ENCODE measurements around the gene ACBD3. TPM values are rescaled to one million over a fixed set of nuclear protein-coding genes. Genes with fewer than 3 reads are reported as not detected.

Gene ACBD3
- total and polyA plus RNA-seq, 2 of the 8 experiments (the other 6 are each of a cell fraction or from before 2014, with no cell fraction given) = 8.4 to 29.4 TPM

- TF ChIP-seq HDAC6 (IDR thresholded peaks at IDR 0.05; ENCODE audit: low read depth, low read length) (no peak), POLR2AphosphoS5 (IDR thresholded peaks at IDR 0.05; ENCODE audit: low read depth, low read length) (no peak), CTCF (IDR thresholded peaks at IDR 0.05; ENCODE audit: control extremely low read depth in 1 of 3, insufficient read depth in 1 of 3, low read depth in 1 of 3, low read length in 3 of 3) (no peak), YY1 (IDR thresholded peaks at IDR 0.05; ENCODE audit: low read depth, low read length) (no peak), SIRT6 (IDR thresholded peaks at IDR 0.05; ENCODE audit: low read length) (no peak), POLR2A (IDR thresholded peaks at IDR 0.05; ENCODE audit: control extremely low read depth in 1 of 2, low read depth in 2 of 2, low read length in 2 of 2) (no peak)
Observed at GRCh38 chr1:226126824-226127569, 59.5 kb downstream of the ACBD3 start (continued).
